Ishikawa (cell line): ENCODE results near the gene ARHGEF6.

Source experiments
- CEBPB ChIP-seq: IDR thresholded peaks from 2 replicates; pipeline ENCODE4 v1.6.1; 2012
- CREB1 ChIP-seq: IDR thresholded peaks from 2 replicates; pipeline ENCODE4 v1.6.1; 2012; ENCODE audit warnings: low read depth
- EGR1 ChIP-seq: IDR thresholded peaks from 2 replicates; pipeline ENCODE4 v1.6.1; 2012
- EP300 ChIP-seq: IDR thresholded peaks from 2 replicates; pipeline ENCODE4 v1.6.1; 2012; ENCODE audit warnings: borderline replicate concordance
- FOXM1 ChIP-seq: IDR thresholded peaks from 2 replicates; pipeline ENCODE4 v1.6.1; 2012; ENCODE audit warnings: low read depth, borderline replicate concordance
- MAX ChIP-seq: IDR thresholded peaks from 2 replicates; pipeline ENCODE4 v1.6.1; 2012
- NFIC ChIP-seq: IDR thresholded peaks from 2 replicates; pipeline ENCODE4 v1.6.1; 2012
- RAD21 ChIP-seq: IDR thresholded peaks from 2 replicates; pipeline ENCODE4 v1.6.1; 2012; ENCODE audit warnings: low read depth
- TAF1 ChIP-seq: IDR thresholded peaks from 2 replicates; pipeline ENCODE4 v1.6.1; 2012; ENCODE audit warnings: low read depth, mild to moderate bottlenecking
- TCF12 ChIP-seq: IDR thresholded peaks from 2 replicates; pipeline ENCODE4 v1.6.1; 2012; ENCODE audit warnings: low read depth
- TEAD4 ChIP-seq: IDR thresholded peaks from 2 replicates; pipeline ENCODE4 v1.6.1; 2012
- YY1 ChIP-seq: IDR thresholded peaks from 2 replicates; pipeline ENCODE4 v1.6.1; 2012; ENCODE audit warnings: low read depth
- TF ChIP-seq, protein P1 (sequence below): IDR thresholded peaks from 2 replicates; pipeline ENCODE4 v1.6.1; 2012; ENCODE audit warnings: low read depth, mild to moderate bottlenecking
- TF ChIP-seq, protein P2 (sequence below): IDR thresholded peaks from 2 replicates; pipeline ENCODE4 v1.6.1; 2012

- TF ChIP-seq TAF1 = no peak
- no peak for TF ChIP-seq TEAD4
- TF ChIP-seq TCF12 = no peak
- no peak for TF ChIP-seq CREB1
- TF ChIP-seq MAX = no peak
- TF ChIP-seq EP300 = no peak
- no peak for TF ChIP-seq FOXM1
- TF ChIP-seq, protein P1, sequence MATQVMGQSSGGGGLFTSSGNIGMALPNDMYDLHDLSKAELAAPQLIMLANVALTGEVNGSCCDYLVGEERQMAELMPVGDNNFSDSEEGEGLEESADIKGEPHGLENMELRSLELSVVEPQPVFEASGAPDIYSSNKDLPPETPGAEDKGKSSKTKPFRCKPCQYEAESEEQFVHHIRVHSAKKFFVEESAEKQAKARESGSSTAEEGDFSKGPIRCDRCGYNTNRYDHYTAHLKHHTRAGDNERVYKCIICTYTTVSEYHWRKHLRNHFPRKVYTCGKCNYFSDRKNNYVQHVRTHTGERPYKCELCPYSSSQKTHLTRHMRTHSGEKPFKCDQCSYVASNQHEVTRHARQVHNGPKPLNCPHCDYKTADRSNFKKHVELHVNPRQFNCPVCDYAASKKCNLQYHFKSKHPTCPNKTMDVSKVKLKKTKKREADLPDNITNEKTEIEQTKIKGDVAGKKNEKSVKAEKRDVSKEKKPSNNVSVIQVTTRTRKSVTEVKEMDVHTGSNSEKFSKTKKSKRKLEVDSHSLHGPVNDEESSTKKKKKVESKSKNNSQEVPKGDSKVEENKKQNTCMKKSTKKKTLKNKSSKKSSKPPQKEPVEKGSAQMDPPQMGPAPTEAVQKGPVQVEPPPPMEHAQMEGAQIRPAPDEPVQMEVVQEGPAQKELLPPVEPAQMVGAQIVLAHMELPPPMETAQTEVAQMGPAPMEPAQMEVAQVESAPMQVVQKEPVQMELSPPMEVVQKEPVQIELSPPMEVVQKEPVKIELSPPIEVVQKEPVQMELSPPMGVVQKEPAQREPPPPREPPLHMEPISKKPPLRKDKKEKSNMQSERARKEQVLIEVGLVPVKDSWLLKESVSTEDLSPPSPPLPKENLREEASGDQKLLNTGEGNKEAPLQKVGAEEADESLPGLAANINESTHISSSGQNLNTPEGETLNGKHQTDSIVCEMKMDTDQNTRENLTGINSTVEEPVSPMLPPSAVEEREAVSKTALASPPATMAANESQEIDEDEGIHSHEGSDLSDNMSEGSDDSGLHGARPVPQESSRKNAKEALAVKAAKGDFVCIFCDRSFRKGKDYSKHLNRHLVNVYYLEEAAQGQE = no peak
- TF ChIP-seq RAD21 = no peak
- TF ChIP-seq CEBPB = no peak
- TF ChIP-seq, protein P2, sequence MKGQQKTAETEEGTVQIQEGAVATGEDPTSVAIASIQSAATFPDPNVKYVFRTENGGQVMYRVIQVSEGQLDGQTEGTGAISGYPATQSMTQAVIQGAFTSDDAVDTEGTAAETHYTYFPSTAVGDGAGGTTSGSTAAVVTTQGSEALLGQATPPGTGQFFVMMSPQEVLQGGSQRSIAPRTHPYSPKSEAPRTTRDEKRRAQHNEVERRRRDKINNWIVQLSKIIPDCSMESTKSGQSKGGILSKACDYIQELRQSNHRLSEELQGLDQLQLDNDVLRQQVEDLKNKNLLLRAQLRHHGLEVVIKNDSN = no peak
- TF ChIP-seq YY1 = no peak
- no peak for TF ChIP-seq NFIC
- no peak for TF ChIP-seq EGR1
Observed at GRCh38 chrX:136674270-136674985, 106.3 kb downstream of the ARHGEF6 start.
